DND-41 (cell line): ENCODE results near the gene XRN2.

ENCODE experiments used
- ATAC-seq: fragments of 200-7000 bp; cut with Tn5 transposase; 3 replicates; pipeline ENCODE4 v1.9.1; 2021; ENCODE audit warnings: low read depth; ENCODE audit not compliant: insufficient read depth
- DNase-seq: peaks from one replicate; pipeline ENCODE4 v3.0.0-alpha.2; 2020
- H2AFZ ChIP-seq: 2 replicates; pipeline ENCODE4 v1.6.0; 2012; ENCODE audit warnings: low read depth, low read length
- H3K27ac ChIP-seq: 2 replicates; pipeline ENCODE4 v1.5.1; 2012; ENCODE audit warnings: low read length, inconsistent platforms
- H3K27me3 ChIP-seq: fragments of 200-600 bp; sonication (generic); 2 replicates; pipeline ENCODE4 v1.6.0; 2012; ENCODE audit warnings: low read length, mild to moderate bottlenecking, inconsistent platforms; ENCODE audit not compliant: insufficient read depth, poor library complexity
- H3K36me3 ChIP-seq: 2 replicates; pipeline ENCODE4 v1.5.1; 2012; ENCODE audit warnings: low read length, inconsistent platforms; ENCODE audit not compliant: insufficient read depth
- H3K4me1 ChIP-seq: 2 replicates; pipeline ENCODE4 v1.5.1; 2012; ENCODE audit warnings: mild to moderate bottlenecking, low read length; ENCODE audit not compliant: insufficient read depth
- H3K4me2 ChIP-seq: 2 replicates; pipeline ENCODE4 v1.6.0; 2012; ENCODE audit warnings: mild to moderate bottlenecking, moderate library complexity, low read length, inconsistent platforms; ENCODE audit not compliant: insufficient read depth
- H3K4me3 ChIP-seq, 2 experiments: fragments of 200-600 bp in 1 of 2; shearing (Covaris generic) in 1 of 2; 2 replicates each; pipeline ENCODE4 v1.5.1; 2012 to 2016; ENCODE audit warnings: inconsistent platforms in 2 of 2, low read length in 2 of 2, mild to moderate bottlenecking in 2 of 2, low read depth in 1 of 2, moderate library complexity in 1 of 2
- H3K79me2 ChIP-seq: 2 replicates; pipeline ENCODE4 v1.6.0; 2012; ENCODE audit warnings: low read length, inconsistent platforms; ENCODE audit not compliant: insufficient read depth
- H3K9ac ChIP-seq: 2 replicates; pipeline ENCODE4 v1.6.0; 2012; ENCODE audit warnings: low read depth, mild to moderate bottlenecking, inconsistent platforms, low read length, moderate library complexity
- H3K9me3 ChIP-seq: 2 replicates; pipeline ENCODE4 v1.5.1; 2012; ENCODE audit warnings: low read length, moderate library complexity, mild to moderate bottlenecking, inconsistent platforms; ENCODE audit not compliant: insufficient read depth, severe bottlenecking
- H4K20me1 ChIP-seq: 2 replicates; pipeline ENCODE4 v1.6.0; 2012; ENCODE audit warnings: low read length; ENCODE audit not compliant: insufficient read depth
- EZH2 ChIP-seq: IDR thresholded peaks from 3 replicates; pipeline ENCODE4 v1.6.1; 2012; ENCODE audit warnings: borderline replicate concordance, low read depth, mild to moderate bottlenecking, moderate library complexity, low read length, inconsistent platforms; ENCODE audit not compliant: severe bottlenecking
- TF ChIP-seq, protein P1 (sequence below): IDR thresholded peaks from 2 replicates; pipeline ENCODE4 v1.5.1; 2012; ENCODE audit warnings: borderline replicate concordance, low read length, moderate library complexity, mild to moderate bottlenecking; ENCODE audit not compliant: poor library complexity, severe bottlenecking; ENCODE audit errors: extremely low read depth

The XRN2 gene

DNA sequence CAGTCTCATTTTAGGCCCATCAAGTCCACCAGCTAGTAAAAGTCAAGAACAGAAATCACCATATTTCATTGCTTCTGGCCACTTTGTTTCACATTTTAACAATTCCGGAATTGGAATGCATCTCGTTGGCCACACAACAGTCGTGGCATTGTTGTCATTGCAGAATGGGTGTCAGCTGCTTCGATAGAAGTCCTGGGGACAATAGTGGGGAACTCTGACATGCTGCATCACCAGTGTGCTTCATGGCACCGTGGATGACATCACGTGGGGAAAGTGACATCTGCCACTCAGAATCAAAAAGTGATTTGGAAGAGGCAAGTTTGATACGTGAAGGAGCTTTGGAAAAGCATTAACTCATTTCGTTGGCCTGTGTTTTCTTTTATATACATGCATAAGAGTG lies 43.8 kb upstream of the XRN2 start:
- no peaks in the 10 kb centered on the region for H3K36me3 ChIP-seq
- no peak overlapping the region for H3K4me3 ChIP-seq
- H3K27ac ChIP-seq = no peak overlapping the region
- H4K20me1 ChIP-seq = no peaks in the 10 kb centered on the region
- no peak for DNase-seq
- no peak overlapping the region for H3K9ac ChIP-seq
- H3K4me1 ChIP-seq = no peaks in the 10 kb centered on the region
- H3K4me2 ChIP-seq = no peak overlapping the region
- no peaks in the 10 kb centered on the region for H3K79me2 ChIP-seq
- no peak overlapping the region for H2AFZ ChIP-seq
- H3K27me3 ChIP-seq = no peaks in the 10 kb centered on the region
- TF ChIP-seq EZH2 = no peak
- TF ChIP-seq, protein P1, sequence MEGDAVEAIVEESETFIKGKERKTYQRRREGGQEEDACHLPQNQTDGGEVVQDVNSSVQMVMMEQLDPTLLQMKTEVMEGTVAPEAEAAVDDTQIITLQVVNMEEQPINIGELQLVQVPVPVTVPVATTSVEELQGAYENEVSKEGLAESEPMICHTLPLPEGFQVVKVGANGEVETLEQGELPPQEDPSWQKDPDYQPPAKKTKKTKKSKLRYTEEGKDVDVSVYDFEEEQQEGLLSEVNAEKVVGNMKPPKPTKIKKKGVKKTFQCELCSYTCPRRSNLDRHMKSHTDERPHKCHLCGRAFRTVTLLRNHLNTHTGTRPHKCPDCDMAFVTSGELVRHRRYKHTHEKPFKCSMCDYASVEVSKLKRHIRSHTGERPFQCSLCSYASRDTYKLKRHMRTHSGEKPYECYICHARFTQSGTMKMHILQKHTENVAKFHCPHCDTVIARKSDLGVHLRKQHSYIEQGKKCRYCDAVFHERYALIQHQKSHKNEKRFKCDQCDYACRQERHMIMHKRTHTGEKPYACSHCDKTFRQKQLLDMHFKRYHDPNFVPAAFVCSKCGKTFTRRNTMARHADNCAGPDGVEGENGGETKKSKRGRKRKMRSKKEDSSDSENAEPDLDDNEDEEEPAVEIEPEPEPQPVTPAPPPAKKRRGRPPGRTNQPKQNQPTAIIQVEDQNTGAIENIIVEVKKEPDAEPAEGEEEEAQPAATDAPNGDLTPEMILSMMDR = no peak
- ATAC-seq = no peak
- H3K9me3 ChIP-seq = no peaks in the 10 kb centered on the region

- DNase-seq = no peak
- H3K4me2 ChIP-seq = no peak overlapping the region
- peaks cover 3% of the 10 kb centered on the region for H3K9me3 ChIP-seq
- no peaks in the 10 kb centered on the region for H3K27me3 ChIP-seq
- ATAC-seq = no peak
- H3K27ac ChIP-seq = no peak overlapping the region
- no peaks in the 10 kb centered on the region for H3K4me1 ChIP-seq
- H4K20me1 ChIP-seq = no peaks in the 10 kb centered on the region
- TF ChIP-seq EZH2 = no peak
- TF ChIP-seq, protein P1 = no peak
- H2AFZ ChIP-seq = no peak overlapping the region
- no peak overlapping the region for H3K4me3 ChIP-seq
- H3K9ac ChIP-seq = no peak overlapping the region
- H3K79me2 ChIP-seq = no peaks in the 10 kb centered on the region
- H3K36me3 ChIP-seq = no peaks in the 10 kb centered on the region
Observed at GRCh38 chr20:21262812-21263211, 40.3 kb upstream of the XRN2 start.

DNA sequence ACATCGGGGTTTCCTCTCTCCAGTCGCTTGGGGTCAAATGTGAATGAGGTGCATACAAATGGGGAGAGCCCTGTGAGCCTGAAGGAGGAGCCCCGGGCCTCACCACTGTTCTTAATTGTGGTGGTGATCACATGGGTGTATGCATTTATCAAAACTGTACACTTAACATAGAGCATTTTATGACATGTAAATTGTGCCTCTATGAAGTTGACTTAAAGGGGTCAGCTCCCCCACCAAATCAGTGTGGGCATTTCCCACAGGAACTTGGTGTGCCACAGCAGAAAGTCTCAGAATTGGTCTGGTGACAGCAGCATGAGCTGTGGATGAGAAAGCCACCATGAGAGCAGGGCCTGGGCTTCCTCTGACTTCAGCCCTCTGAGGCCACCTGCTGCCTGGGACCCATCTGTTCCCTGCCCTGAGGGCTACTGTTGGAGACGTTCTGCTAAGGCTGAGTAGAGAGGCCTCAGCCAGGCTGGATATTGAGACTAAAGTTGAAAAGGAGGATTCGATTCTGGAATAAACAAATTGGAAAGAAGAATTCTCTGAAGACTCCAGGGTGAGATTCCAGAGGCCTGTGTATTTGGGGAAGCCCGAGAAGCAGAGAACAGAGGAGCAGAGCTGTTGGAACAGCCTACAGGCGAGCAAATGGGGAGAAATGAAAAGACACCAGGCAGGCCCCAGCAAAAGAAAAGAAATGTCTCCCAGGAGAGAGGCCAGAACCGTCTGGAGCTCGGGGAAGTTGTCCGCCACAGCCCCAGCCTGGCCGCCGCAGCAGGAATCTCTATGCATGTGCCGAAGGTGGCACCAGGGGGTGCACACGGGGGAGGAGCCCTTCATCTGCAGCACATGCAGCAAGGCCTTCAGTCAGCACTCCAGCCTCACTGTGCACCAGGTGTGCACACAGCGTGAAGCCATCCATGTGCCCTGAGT lies 37.6 kb upstream of the XRN2 start:
- Histone ChIP-seq H3K27me3 (no peaks in the 10 kb centered on the region), H3K27ac (no peak overlapping the region), H3K4me2 (no peak overlapping the region)

More for the DNA sequence above, 37.6 kb upstream of the XRN2 start:
- DNase-seq = no peak
- Histone ChIP-seq H3K4me1 (no peaks in the 10 kb centered on the region), H3K79me2 (no peaks in the 10 kb centered on the region), H2AFZ (no peak overlapping the region), H3K9me3 (peaks cover 3% of the 10 kb centered on the region), H3K36me3 (no peaks in the 10 kb centered on the region), H3K4me3 (no peak overlapping the region), H3K9ac (no peak overlapping the region), H4K20me1 (no peaks in the 10 kb centered on the region)
- no peak for ATAC-seq
- TF ChIP-seq EZH2 = no peak
- TF ChIP-seq, protein P1 = no peak
